A172 (cell line): Measurements from ENCODE around the gene HELZ. TPM values are rescaled to one million over a fixed set of nuclear protein-coding genes. Genes with fewer than 3 reads are reported as not detected.

Experiments
- DNase-seq: peaks from one replicate; pipeline ENCODE4 v3.0.0-alpha.2; 2015; ENCODE audit warnings: low spot score
- total RNA-seq: library from RNA; depleted of rRNA; stranded (reverse); fragments of >200 nt; shearing (Covaris generic); gene quantifications from 2 replicates; pipeline ENCODE4 v1.2.3, GENCODE V29; 2014

Gene HELZ
- total RNA-seq, 1 experiment from 2014 or later = 44.1 TPM

- no peak for DNase-seq
These were observed 164.2 kb downstream of the HELZ start for GRCh38 chr17:67080804-67081203.

GRCh38 chr17:67079491-67079890 is 165.5 kb downstream of the HELZ start:
- DNase-seq = no peak

- DNase-seq = no peak
These were observed 166.7 kb downstream of the HELZ start for GRCh38 chr17:67078292-67078691.

DNA sequence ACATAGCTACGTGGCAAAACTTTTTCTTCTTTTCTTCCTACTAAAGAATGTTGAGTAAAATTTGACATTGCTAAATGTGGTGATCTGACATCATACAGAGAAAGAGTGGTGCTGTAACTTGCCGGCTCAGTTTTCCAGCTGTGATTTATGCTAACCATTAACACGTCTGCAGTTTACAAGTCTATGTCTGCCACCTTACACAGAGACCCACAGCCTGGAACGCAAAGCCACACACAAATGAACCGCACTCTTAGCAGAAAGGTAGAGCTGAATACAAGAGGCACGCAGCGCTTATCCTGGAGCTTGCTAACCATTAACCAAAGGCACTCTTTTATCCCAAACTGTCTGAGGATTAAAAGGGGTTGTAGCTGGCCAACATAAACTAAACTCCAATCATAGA is 168.7 kb downstream of the HELZ start:
- DNase-seq = no peak

- DNase-seq = no peak
These were observed 170.2 kb downstream of the HELZ start for GRCh38 chr17:67074781-67075180.

DNA sequence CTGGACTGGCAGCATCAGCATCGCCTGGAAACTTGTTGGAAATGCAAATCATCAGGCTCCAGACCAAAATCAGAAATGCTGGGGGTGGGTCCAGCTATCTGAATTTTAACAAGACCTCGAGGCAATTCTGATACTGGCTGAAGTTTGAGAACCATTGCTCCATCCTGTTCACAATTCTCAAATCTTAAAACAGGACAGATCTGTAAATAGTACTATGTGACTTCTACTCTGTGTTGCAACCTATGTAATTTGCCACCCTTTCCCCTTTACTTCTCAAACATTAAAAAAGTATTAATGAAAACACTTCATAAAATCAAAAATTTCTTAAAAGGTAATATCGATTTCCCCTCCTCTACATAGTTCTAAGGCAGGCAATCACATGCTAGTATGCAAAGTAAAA is 172.1 kb downstream of the HELZ start:
- DNase-seq = no peak

DNA sequence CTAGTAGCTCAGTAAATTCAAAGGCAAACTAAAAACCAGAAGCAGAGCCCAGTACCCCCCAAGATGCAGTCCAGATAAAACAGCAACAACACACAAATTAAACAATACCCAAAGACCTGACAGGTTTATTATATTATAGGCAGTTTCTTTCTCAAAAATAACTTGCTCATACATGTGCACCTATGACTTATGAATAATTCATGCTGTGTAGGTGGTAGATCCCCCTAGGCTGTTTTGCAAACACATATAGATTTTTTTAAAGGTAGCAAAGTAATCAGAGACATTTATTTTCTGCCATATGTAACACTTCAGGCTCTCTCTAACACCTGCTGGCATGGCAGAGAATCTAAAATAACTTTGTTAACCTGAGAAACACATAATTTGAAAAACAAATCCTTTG is 173.4 kb downstream of the HELZ start:
- no peak for DNase-seq

DNA sequence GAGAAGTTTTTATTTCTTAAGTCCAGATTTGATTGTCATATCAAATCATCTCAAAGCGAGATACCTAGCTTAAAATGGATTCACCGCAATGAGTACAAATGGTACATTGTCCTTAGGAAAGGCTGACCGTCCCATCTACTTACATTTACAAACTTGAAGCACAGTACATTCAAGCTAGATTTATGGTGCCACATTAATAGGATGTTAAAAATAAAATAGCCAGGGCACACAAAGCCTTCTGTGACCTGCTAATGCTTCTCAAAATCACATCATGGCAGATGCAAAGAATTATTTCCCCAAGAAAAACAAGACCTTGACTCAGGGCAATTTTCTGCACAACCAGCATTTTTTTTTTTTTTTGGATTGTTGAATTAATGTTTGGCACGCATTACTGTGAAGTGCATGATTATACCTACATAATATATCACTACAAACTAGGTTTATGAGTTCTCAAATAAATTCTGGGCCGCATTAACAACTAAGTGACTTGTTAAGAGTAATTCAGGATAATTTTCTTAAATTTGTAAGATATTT is 175.3 kb downstream of the HELZ start:
- DNase-seq = no peak

DNA sequence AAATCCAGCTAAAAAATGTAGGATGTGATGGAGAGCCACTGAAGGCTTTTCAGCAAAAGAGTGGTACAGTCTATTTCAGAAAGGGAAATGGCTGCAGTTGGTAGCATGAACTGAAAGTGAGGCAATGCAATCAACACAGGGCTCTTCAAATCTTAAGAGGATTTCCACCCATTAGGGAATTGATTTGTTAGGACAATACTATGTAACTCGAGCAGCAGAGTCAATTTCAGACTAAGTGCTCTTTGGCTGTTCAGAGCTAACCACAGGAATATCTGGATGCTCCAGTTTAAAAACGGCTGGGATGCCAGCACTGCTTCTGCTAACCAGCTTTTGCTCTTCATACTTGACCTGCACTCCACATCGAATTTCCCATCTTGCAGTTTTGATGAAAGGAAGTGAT is 176.0 kb downstream of the HELZ start:
- DNase-seq = no peak

- DNase-seq = no peak
These were observed 177.2 kb downstream of the HELZ start for GRCh38 chr17:67067571-67068482.

- DNase-seq = no peak
These were observed 178.3 kb downstream of the HELZ start for GRCh38 chr17:67066717-67067116.

DNA sequence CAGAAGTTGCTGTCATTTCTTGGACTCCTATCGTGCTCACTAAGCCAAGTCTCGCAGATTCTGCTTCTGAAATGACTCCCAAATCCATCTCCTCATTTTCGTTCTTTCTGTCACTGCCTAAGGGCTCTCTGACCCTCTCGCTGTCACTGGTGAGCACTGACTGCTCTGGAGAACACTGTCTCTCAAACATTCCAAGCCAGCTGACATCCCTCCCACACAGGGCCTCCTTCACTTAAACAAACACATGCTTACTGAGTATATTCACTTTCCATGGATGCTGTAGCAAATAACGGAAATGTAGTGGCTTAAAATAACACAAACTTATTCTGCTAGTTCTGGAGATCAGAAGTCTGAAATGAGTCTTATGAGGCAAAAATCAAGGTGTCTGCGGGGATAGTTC is 181.9 kb downstream of the HELZ start:
- no peak for DNase-seq

DNA sequence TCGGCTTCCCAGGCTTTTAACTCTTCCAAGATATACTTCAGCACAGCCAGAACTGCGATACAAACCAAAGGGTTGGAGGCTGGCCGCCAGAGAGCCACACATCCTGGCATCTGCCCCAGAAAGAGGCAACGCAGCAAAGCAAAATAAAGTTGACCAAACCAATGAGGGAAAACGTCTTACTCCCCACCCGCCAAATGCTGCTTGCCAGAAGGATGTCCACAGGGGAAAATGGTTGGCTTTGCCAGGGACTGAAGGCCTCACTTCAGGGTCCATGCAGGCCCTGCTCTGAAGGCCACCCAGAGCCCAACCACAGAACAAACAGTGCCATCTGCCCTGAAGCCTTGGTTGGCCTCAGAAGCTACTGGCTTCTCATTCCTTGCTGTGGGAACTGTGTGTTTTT is 185.6 kb downstream of the HELZ start:
- DNase-seq = no peak

DNA sequence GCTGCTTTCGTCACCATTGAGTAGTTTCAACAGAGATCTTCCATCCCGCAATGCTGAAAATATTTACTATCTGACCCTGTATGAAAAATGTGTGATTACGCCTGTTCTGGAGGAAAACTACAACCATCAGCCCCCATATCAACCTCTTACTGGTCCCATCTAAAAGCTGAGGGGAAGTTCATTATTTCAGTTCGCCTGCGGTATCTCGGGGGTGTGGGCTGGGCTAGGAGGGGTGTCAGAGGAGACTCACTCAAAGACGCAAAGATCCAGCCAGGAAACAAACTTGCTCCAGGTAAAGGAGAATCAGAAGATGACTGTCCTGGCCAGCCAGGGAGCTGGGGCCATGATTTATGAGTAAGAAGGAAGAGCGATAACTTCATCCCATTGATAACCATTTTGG is 187.0 kb downstream of the HELZ start:
- DNase-seq = no peak

DNA sequence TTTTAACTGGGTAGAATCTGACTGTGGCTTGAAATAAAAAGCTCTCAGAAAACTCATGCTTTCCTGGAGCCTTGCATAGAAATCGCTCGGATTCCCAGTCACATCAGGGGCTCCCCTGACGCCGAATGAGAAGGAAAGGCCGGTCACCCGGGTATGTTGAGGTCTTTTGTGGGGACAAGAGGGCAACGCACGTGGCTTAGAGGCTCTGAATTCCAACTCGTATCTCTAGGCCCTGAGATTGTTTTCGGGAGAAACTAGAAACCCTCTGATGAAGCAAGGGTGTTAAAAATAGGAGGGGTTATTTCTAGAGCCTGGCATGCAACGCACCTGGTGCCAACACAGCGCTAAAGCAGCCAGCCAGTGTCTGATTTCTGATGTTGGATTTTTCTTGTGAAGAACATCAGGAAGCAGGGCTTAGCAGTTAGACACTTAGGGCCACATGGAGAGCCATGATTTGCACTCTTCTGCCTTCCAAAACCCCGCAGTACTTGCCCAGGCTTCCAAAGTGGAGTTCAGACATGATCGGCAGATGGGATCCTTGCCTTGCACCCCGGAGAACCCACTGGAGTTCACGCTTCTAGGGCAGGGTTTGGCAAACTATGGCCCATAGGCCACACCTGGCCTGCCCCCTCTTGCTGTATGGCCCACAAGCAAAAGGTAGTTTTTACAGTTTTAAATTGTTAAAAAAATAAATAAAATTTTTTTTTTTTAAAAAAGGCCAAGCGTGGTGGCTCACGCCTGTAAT is 188.1 kb downstream of the HELZ start:
- no peak for DNase-seq

- DNase-seq = no peak
These were observed 188.9 kb downstream of the HELZ start for GRCh38 chr17:67055811-67056745.

DNA sequence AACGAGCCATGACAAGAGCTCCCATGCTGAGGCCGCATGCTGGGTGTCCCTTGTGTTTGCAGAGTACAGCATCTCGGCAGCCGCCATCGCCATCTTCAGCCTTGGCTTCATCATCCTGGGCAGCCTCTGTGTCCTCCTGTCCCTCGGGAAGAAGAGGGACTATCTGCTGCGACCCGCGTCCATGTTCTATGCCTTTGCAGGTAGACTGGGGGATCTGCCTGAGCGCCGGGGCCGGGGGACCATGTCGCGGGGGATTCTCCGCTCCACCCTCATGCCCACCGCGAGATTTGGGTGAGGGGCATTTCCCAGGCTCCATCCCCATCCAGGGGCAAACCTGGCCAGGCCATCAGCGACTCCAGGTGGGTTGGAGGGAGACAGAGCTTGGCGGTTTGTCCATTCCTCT is 190.0 kb downstream of the HELZ start:
- DNase-seq = no peak

DNA sequence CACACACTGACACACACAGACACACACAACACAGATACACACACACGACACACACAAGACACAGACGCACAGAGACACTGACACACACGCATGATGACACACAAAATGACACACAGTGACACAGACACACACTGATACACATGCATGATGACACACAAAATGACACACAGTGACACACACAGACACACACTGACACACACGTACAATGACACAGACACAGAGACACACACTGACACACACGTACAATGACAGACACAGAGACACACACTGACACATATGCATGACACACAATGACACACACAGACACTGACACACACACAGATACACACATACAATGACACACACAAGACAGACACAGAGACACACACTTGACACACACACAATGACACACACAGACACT is 190.4 kb downstream of the HELZ start:
- DNase-seq = no peak

GRCh38 chr17:67054011-67054591 is 190.9 kb downstream of the HELZ start:
- no peak for DNase-seq

- DNase-seq = no peak
These were observed 191.5 kb downstream of the HELZ start for GRCh38 chr17:67053438-67054000.
